Measurements from ENCODE around the gene BCOR. TPM values are rescaled to one million over a fixed set of nuclear protein-coding genes. Genes with fewer than 3 reads are reported as not detected.

The BCOR gene
- total and polyA plus RNA-seq, 4 donors = 5.6 to 23.0 (median 11.0) TPM

GRCh38 chrX:40145001-40145922 is 47.5 kb upstream of the BCOR start:
- TF ChIP-seq RAD21 (IDR thresholded peaks at IDR 0.05) = no peak
- TF ChIP-seq REST (IDR thresholded peaks at IDR 0.05) = no peak
- TF ChIP-seq RXRA (IDR thresholded peaks at IDR 0.05) = no peak
- TF ChIP-seq HNF4A (conservative IDR thresholded peaks at IDR 0.05) = no peak
- TF ChIP-seq JUND (IDR thresholded peaks at IDR 0.05) = no peak
- no peak for TF ChIP-seq EGR1 (IDR thresholded peaks at IDR 0.05; ENCODE audit: low read depth in 2 of 2)
- no peak for TF ChIP-seq YY1 (IDR thresholded peaks at IDR 0.05)
- TF ChIP-seq NR2F2 (IDR thresholded peaks at IDR 0.05) = no peak
- TF ChIP-seq FOXA1 (IDR thresholded peaks at IDR 0.05) = no peak
- TF ChIP-seq ZBTB33 (IDR thresholded peaks at IDR 0.05) = no peak
- no peak for TF ChIP-seq HNF4G (IDR thresholded peaks at IDR 0.05)
- Histone ChIP-seq H3K9ac (ENCODE audit: low read depth in 1 of 2, low read length in 2 of 2) (no peak overlapping the region), H3K36me3 (ENCODE audit: control insufficient read depth in 4 of 4, insufficient read depth in 3 of 4, low read depth in 1 of 4, low read length in 3 of 4) (no peaks in the 10 kb centered on the region), H3K27me3 (ENCODE audit: control insufficient read depth in 4 of 4, insufficient read depth in 4 of 4, low read length in 3 of 4) (no peaks in the 10 kb centered on the region), H3K9me3 (ENCODE audit: control insufficient read depth in 4 of 4, low read length in 3 of 4) (no peaks in the 10 kb centered on the region), H3K4me3 (ENCODE audit: low read depth in 1 of 3, low read length in 3 of 3) (peak overlapping the region in 2 of 3 donors; percentile 36 to 57), H3K4me1 (ENCODE audit: control insufficient read depth in 4 of 4, insufficient read depth in 4 of 4, low read length in 3 of 4) (peaks cover 11 to 33% (median 23%) of the 10 kb centered on the region in 4 donors), H3K27ac (ENCODE audit: low read depth in 1 of 2, low read length in 2 of 2) (no peak overlapping the region)
- DNase-seq (ENCODE audit: low spot score) = no peak
- 45% methylated on average over 54 of the region's 54 CpGs for WGBS

GRCh38 chrX:40144576-40144975 is 46.8 kb upstream of the BCOR start:
- Histone ChIP-seq H3K4me1 (ENCODE audit: control insufficient read depth in 4 of 4, insufficient read depth in 4 of 4, low read length in 3 of 4) (peaks cover 11 to 34% (median 25%) of the 10 kb centered on the region in 4 donors), H3K27me3 (ENCODE audit: control insufficient read depth in 4 of 4, insufficient read depth in 4 of 4, low read length in 3 of 4) (no peaks in the 10 kb centered on the region), H3K36me3 (ENCODE audit: control insufficient read depth in 4 of 4, insufficient read depth in 3 of 4, low read depth in 1 of 4, low read length in 3 of 4) (no peaks in the 10 kb centered on the region), H3K27ac (ENCODE audit: low read depth in 1 of 2, low read length in 2 of 2) (no peak overlapping the region), H3K9me3 (ENCODE audit: control insufficient read depth in 4 of 4, low read length in 3 of 4) (no peaks in the 10 kb centered on the region), H3K9ac (ENCODE audit: low read depth in 1 of 2, low read length in 2 of 2) (no peak overlapping the region), H3K4me3 (ENCODE audit: low read depth in 1 of 3, low read length in 3 of 3) (no peak overlapping the region)
- no peak for TF ChIP-seq HNF4A (conservative IDR thresholded peaks at IDR 0.05)
- TF ChIP-seq EGR1 (IDR thresholded peaks at IDR 0.05; ENCODE audit: low read depth in 2 of 2) = no peak
- TF ChIP-seq MAX (IDR thresholded peaks at IDR 0.05) = no peak
- no peak for TF ChIP-seq GABPA (IDR thresholded peaks at IDR 0.05 in 1 of 2, conservative IDR thresholded peaks at IDR 0.05 in 1 of 2)
- TF ChIP-seq YY1 (IDR thresholded peaks at IDR 0.05) = no peak
- no peak for TF ChIP-seq ZBTB33 (IDR thresholded peaks at IDR 0.05)
- TF ChIP-seq CTCF (IDR thresholded peaks at IDR 0.05; ENCODE audit: low read depth, low read length, missing input control) = no peak
- no peak for TF ChIP-seq FOXA1 (IDR thresholded peaks at IDR 0.05)
- TF ChIP-seq REST (IDR thresholded peaks at IDR 0.05) = no peak
- no peak for TF ChIP-seq FOXA2 (IDR thresholded peaks at IDR 0.05)
- no peak for TF ChIP-seq TAF1 (conservative IDR thresholded peaks at IDR 0.05)
- no peak for TF ChIP-seq RXRA (IDR thresholded peaks at IDR 0.05)
- no peak for TF ChIP-seq NR2F2 (IDR thresholded peaks at IDR 0.05)
- no peak for TF ChIP-seq JUND (IDR thresholded peaks at IDR 0.05)
- TF ChIP-seq RAD21 (IDR thresholded peaks at IDR 0.05) = no peak
- no peak for DNase-seq (ENCODE audit: low spot score)
- WGBS = 59% methylated on average over 9 of the region's 9 CpGs
